Upper lobe of left lung (tissue), 6 donors: Measurements from ENCODE around the gene NNAT. TPM values are rescaled to one million over a fixed set of nuclear protein-coding genes. Genes with fewer than 3 reads are reported as not detected.

ENCODE experiments used
- ATAC-seq, 2 donors: fragments of 200-7000 bp; cut with Tn5 transposase; one replicate each; pipeline ENCODE4 v1.9.1; 2022; ENCODE audit warnings: mild to moderate bottlenecking in 2 of 2, moderate library complexity in 2 of 2; ENCODE audit not compliant: low FRiP score in 2 of 2
- DNase-seq, 2 donors: peaks; one replicate each; pipeline ENCODE4 v3.0.0-alpha.2; 2019 to 2020
- H3K27ac ChIP-seq, 4 donors: fragments of 200-600 bp; sonication (generic); one replicate each; pipeline ENCODE4 v1.5.1; 2016 to 2019
- H3K27me3 ChIP-seq, 4 donors: fragments of 200-600 bp; sonication (generic); one replicate each; pipeline ENCODE4 v1.5.1; 2017 to 2019
- H3K36me3 ChIP-seq, 4 donors: fragments of 200-600 bp; sonication (generic); one replicate each; pipeline ENCODE4 v1.5.1; 2016 to 2019
- H3K4me1 ChIP-seq, 4 donors: fragments of 200-600 bp; sonication (generic); one replicate each; pipeline ENCODE4 v1.5.1; 2018 to 2019
- H3K4me3 ChIP-seq, 4 donors: fragments of 200-600 bp; sonication (generic); one replicate each; pipeline ENCODE4 v1.5.1; 2017 to 2019; ENCODE audit warnings: mild to moderate bottlenecking in 2 of 4, moderate library complexity in 1 of 4
- H3K9me3 ChIP-seq, 4 donors: fragments of 200-600 bp; sonication (generic); one replicate each; pipeline ENCODE4 v1.5.1; 2018 to 2019
- EP300 ChIP-seq, 4 donors: sonication (generic); formaldehyde crosslinking; IDR thresholded peaks; one replicate each; pipeline ENCODE4 v1.5.1; 2017; ENCODE audit warnings: antibody characterized with exemption in 4 of 4, control low read depth in 2 of 4
- POLR2A ChIP-seq, 4 donors: fragments of 450-650 bp; IDR thresholded peaks; one replicate each; pipeline ENCODE4 v1.5.1; 2016 to 2017; ENCODE audit warnings: antibody characterized with exemption in 4 of 4, mild to moderate bottlenecking in 2 of 4
- POLR2AphosphoS5 ChIP-seq, 2 donors: sonication (generic); formaldehyde crosslinking; IDR thresholded peaks; one replicate each; pipeline ENCODE4 v1.5.1; 2017; ENCODE audit warnings: antibody characterized with exemption in 2 of 2
- WGBS, 2 donors: methylation state at CpG; one replicate each; pipeline ENCODE4 v1.1.5; 2017 to 2018; 5-methylcytosine and 5-hydroxymethylcytosine counted together
- total RNA-seq, 6 donors: library from RNA; depleted of rRNA in 4 of 6; stranded (reverse); fragments of >200 nt in 4 of 6; gene quantifications; one replicate each; pipeline versions ENCODE4 v1.1.0 to v1.2.1, GENCODE V29; 2016 to 2021
- TF ChIP-seq, protein P1 (sequence below), 6 experiments: fragments of 450-650 bp in 4 of 6; fragments of 200-600 bp in 2 of 6; sonication (generic) in 2 of 6; IDR thresholded peaks; one replicate each; pipeline ENCODE4 v1.5.1; 2016 to 2019; ENCODE audit warnings: antibody characterized with exemption in 6 of 6
- donor health status: DM: no; HTN: no; CAD: no; lungs with moderate emphysema.
- donor health status: DM: no; HTN: yes; CAD: no; lungs with severe emphysema.

Gene NNAT
- total RNA-seq, 6 donors from 2014 or later, result 0.66 to 1.2 (median 0.95) TPM; not detected in 2

DNA sequence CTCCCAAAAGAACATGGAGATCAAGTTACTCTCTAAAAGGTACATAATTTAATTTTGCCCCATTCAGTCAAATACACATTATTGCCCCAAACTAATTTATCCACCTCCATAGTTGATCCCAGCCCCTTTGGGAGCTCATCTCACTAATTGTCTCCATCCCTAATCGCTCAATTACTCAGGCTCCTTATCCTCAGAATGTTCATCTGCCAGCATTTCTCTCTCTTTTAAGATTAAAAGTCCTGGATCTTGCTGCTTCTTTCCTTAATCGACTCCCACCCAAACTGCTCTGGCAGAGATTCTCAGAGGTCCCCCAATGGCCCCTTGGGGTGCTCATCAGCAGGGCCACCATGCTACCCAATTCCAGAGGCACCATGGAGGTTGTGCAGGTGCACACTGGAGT, 18.4 kb upstream of the NNAT start:
- H3K4me1 ChIP-seq, result no peaks in the 10 kb centered on the region
- DNase-seq, result no peak
- ATAC-seq, result no peak
- 86 to 94% methylated on average over 2 of the region's 2 CpGs for WGBS, 2 donors
- TF ChIP-seq POLR2A (IDR thresholded peaks at IDR 0.05) (no peak), EP300 (IDR thresholded peaks at IDR 0.05) (no peak), POLR2AphosphoS5 (IDR thresholded peaks at IDR 0.05) (no peak)
- TF ChIP-seq, protein P1, sequence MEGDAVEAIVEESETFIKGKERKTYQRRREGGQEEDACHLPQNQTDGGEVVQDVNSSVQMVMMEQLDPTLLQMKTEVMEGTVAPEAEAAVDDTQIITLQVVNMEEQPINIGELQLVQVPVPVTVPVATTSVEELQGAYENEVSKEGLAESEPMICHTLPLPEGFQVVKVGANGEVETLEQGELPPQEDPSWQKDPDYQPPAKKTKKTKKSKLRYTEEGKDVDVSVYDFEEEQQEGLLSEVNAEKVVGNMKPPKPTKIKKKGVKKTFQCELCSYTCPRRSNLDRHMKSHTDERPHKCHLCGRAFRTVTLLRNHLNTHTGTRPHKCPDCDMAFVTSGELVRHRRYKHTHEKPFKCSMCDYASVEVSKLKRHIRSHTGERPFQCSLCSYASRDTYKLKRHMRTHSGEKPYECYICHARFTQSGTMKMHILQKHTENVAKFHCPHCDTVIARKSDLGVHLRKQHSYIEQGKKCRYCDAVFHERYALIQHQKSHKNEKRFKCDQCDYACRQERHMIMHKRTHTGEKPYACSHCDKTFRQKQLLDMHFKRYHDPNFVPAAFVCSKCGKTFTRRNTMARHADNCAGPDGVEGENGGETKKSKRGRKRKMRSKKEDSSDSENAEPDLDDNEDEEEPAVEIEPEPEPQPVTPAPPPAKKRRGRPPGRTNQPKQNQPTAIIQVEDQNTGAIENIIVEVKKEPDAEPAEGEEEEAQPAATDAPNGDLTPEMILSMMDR (IDR thresholded peaks at IDR 0.05), result no peak
- H3K36me3 ChIP-seq, result no peaks in the 10 kb centered on the region
- H3K27me3 ChIP-seq, result no peaks in the 10 kb centered on the region
- H3K9me3 ChIP-seq, result no peaks in the 10 kb centered on the region
- no peak overlapping the region for H3K4me3 ChIP-seq
- H3K27ac ChIP-seq, result no peak overlapping the region

DNA sequence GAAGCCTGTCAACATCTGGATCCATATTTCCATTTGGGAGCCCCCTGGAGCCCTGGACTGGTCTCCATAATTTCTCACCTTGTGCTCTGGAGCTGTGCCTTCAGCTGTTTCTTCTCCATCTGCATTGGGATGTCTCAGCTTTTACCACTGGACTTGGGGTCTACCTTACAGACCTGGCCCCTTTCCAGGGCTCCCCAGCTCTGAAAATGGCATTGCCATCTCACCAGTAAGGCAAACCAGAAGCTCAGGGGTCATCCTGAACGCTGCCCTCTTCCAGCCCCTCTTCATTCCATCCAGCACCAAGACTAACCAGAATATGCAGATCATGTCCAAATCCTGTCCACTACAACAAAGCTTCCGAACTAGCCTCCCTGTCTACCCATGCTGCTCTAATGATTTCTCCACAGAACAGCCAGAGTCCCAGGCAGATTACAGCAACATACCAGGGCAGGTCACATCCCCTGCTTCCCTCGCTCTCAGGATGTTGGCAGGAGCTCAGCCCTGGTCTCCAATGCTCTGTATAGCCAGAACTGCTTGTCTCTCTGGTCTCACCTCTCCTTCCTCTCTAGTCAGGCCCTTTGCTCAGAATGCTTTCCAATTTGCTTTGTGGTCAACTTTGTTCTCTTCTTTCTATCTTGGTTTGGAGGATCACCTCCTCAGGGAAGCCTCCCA, 17.7 kb upstream of the NNAT start:
- H3K27me3 ChIP-seq, result no peaks in the 10 kb centered on the region
- no peaks in the 10 kb centered on the region for H3K36me3 ChIP-seq
- no peak for DNase-seq
- no peaks in the 10 kb centered on the region for H3K4me1 ChIP-seq
- H3K27ac ChIP-seq, result no peak overlapping the region
- H3K9me3 ChIP-seq, result no peaks in the 10 kb centered on the region
- WGBS, 2 donors, result 91 to 95% methylated on average over 3 of the region's 3 CpGs
- TF ChIP-seq POLR2AphosphoS5 (IDR thresholded peaks at IDR 0.05) (no peak), POLR2A (IDR thresholded peaks at IDR 0.05) (no peak), EP300 (IDR thresholded peaks at IDR 0.05) (no peak)
- TF ChIP-seq, protein P1 (IDR thresholded peaks at IDR 0.05), result no peak
- ATAC-seq, result no peak
- H3K4me3 ChIP-seq, result no peak overlapping the region

- Histone ChIP-seq H3K9me3 (no peaks in the 10 kb centered on the region), H3K4me3 (no peak overlapping the region), H3K27ac (no peak overlapping the region), H3K27me3 (no peaks in the 10 kb centered on the region), H3K36me3 (peaks cover 0 to 6% (median 2%) of the 10 kb centered on the region in 4 donors), H3K4me1 (no peaks in the 10 kb centered on the region)
- ATAC-seq, result no peak
- TF ChIP-seq POLR2AphosphoS5 (IDR thresholded peaks at IDR 0.05) (no peak), POLR2A (IDR thresholded peaks at IDR 0.05) (no peak), EP300 (IDR thresholded peaks at IDR 0.05) (no peak)
- TF ChIP-seq, protein P1 (IDR thresholded peaks at IDR 0.05), result no peak
- WGBS, 2 donors, result 58 to 83% methylated on average over 3 of the region's 3 CpGs
- no peak for DNase-seq
Measured at GRCh38 chr20:37504404-37505096, 16.5 kb upstream of the NNAT start.

DNA sequence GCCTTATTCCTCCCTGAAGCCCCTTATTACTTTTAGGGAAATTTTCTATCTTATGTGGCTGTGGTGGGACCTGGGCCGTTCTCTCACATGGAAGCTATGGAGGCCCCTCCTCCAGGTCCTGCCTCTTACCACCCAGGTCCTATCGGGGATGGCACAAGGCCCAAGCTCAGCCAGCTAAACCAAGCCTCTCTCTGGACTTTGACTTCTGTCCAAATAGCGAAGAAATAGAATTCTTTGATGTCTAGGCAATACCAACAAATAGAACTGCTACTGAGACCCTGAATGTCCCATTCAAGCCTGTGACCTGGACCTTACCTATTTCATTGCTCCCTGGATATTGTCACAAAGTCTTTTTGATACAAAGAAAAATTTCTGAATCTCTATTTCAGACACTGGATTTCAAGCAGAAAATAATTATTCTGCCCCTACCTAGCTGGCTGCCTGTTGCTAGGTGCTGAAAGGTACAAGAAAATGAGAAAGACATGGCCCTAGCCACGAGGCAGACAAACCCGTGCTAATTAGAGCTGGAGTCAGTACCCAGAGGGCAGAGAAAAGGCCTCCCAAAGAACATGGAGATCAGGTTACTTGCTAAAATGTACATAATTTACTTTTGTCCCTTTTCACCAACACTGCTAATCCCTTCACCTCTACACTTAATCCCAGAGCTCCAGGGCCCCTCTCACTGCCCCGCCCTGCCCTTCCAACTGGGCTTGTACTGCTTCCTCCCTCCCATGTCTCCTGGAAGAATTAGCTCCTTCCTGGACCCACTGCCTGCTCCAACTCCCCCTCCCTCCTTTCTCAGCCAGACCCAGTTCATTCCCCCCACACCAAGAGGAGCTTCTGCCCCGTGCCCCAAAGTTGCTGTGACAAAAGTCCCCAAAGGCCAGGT, 15.5 kb upstream of the NNAT start:
- Histone ChIP-seq H3K27me3 (no peaks in the 10 kb centered on the region), H3K36me3 (peaks cover 0 to 6% (median 2%) of the 10 kb centered on the region in 4 donors), H3K4me1 (no peaks in the 10 kb centered on the region), H3K27ac (no peak overlapping the region), H3K4me3 (no peak overlapping the region), H3K9me3 (no peaks in the 10 kb centered on the region)
- TF ChIP-seq EP300 (IDR thresholded peaks at IDR 0.05) (no peak), POLR2AphosphoS5 (IDR thresholded peaks at IDR 0.05) (no peak), POLR2A (IDR thresholded peaks at IDR 0.05) (no peak)
- TF ChIP-seq, protein P1 (IDR thresholded peaks at IDR 0.05), result no peak
- ATAC-seq, result no peak
- WGBS, 2 donors, result 83 to 87% methylated on average over 7 of the region's 7 CpGs
- DNase-seq, result no peak
